H9 (cell line): ENCODE measurements around the gene UST. TPM values are rescaled to one million over a fixed set of nuclear protein-coding genes. Genes with fewer than 3 reads are reported as not detected.

Experiments used
- DNase-seq: peaks from one replicate; pipeline ENCODE4 v3.0.0-alpha.2; 2017
- H2AFZ ChIP-seq: one replicate; pipeline ENCODE4 v1.6.1; 2013; ENCODE audit warnings: mild to moderate bottlenecking, low read length, control low read depth, moderate library complexity
- H2AK5ac ChIP-seq: 2 replicates; pipeline ENCODE4 v1.6.1; 2013; ENCODE audit warnings: low read length, control low read depth, mixed read lengths; ENCODE audit not compliant: insufficient read length
- H2BK120ac ChIP-seq: one replicate; pipeline ENCODE4 v1.6.1; 2013; ENCODE audit warnings: low read depth, mild to moderate bottlenecking, low read length, control low read depth, inconsistent platforms; ENCODE audit not compliant: poor library complexity, severe bottlenecking
- H2BK12ac ChIP-seq: 2 replicates; pipeline ENCODE4 v1.6.1; 2013; ENCODE audit warnings: low read length, control low read depth, mixed read lengths, low read depth; ENCODE audit not compliant: insufficient read length
- H2BK15ac ChIP-seq: 2 replicates; pipeline ENCODE4 v1.6.1; 2013; ENCODE audit warnings: low read depth, low read length, control low read depth
- H2BK20ac ChIP-seq: one replicate; pipeline ENCODE4 v1.6.1; 2013; ENCODE audit warnings: low read depth, mild to moderate bottlenecking, low read length, control low read depth, inconsistent platforms; ENCODE audit not compliant: poor library complexity, severe bottlenecking
- H2BK5ac ChIP-seq: 2 replicates; pipeline ENCODE4 v1.6.1; 2013; ENCODE audit warnings: low read length, control low read depth, mixed read lengths; ENCODE audit not compliant: insufficient read length
- H3K14ac ChIP-seq: 2 replicates; pipeline ENCODE4 v1.6.1; 2013; ENCODE audit warnings: low read length, control low read depth; ENCODE audit not compliant: insufficient read depth
- H3K18ac ChIP-seq: 2 replicates; pipeline ENCODE4 v1.6.1; 2013; ENCODE audit warnings: low read depth, mild to moderate bottlenecking, mixed read lengths, low read length, control low read depth; ENCODE audit not compliant: insufficient read length
- H3K23ac ChIP-seq: 2 replicates; pipeline ENCODE4 v1.6.1; 2013; ENCODE audit warnings: low read length, control low read depth, mixed read lengths, low read depth; ENCODE audit not compliant: insufficient read length
- H3K23me2 ChIP-seq: 2 replicates; pipeline ENCODE4 v1.6.1; 2013; ENCODE audit warnings: low read depth, mild to moderate bottlenecking, mixed read lengths, low read length, control low read depth; ENCODE audit not compliant: insufficient read length, poor library complexity, severe bottlenecking
- H3K27ac ChIP-seq: 2 replicates; pipeline ENCODE4 v1.5.1; 2013; ENCODE audit warnings: low read length, control low read depth, mixed read lengths, low read depth; ENCODE audit not compliant: insufficient read length
- H3K27me3 ChIP-seq: 2 replicates; pipeline ENCODE4 v1.6.1; 2013; ENCODE audit warnings: low read length, control low read depth, inconsistent platforms; ENCODE audit not compliant: insufficient read depth
- H3K4ac ChIP-seq: 2 replicates; pipeline ENCODE4 v1.6.1; 2013; ENCODE audit warnings: low read depth, mild to moderate bottlenecking, control low read depth, inconsistent platforms, low read length, moderate library complexity
- H3K4me1 ChIP-seq: 2 replicates; pipeline ENCODE4 v1.6.1; 2013; ENCODE audit warnings: low read length, control low read depth, inconsistent platforms; ENCODE audit not compliant: insufficient read depth
- H3K4me2 ChIP-seq: 2 replicates; pipeline ENCODE4 v1.6.1; 2013; ENCODE audit warnings: low read length, control low read depth, mixed read lengths; ENCODE audit not compliant: insufficient read length, insufficient read depth
- H3K56ac ChIP-seq: 2 replicates; pipeline ENCODE4 v1.6.1; 2013; ENCODE audit warnings: low read depth, mild to moderate bottlenecking, mixed read lengths, low read length, control low read depth; ENCODE audit not compliant: insufficient read length
- H3K79me1 ChIP-seq: 2 replicates; pipeline ENCODE4 v1.6.1; 2013; ENCODE audit warnings: low read depth, mild to moderate bottlenecking, moderate library complexity, low read length, control low read depth, inconsistent platforms; ENCODE audit not compliant: insufficient read depth, poor library complexity, severe bottlenecking
- H3K79me2 ChIP-seq: 2 replicates; pipeline ENCODE4 v1.6.1; 2013; ENCODE audit warnings: low read length, control low read depth, inconsistent platforms; ENCODE audit not compliant: insufficient read depth
- H3K9ac ChIP-seq: 2 replicates; pipeline ENCODE4 v1.6.1; 2013; ENCODE audit warnings: low read length, control low read depth, mixed read lengths; ENCODE audit not compliant: insufficient read length; ENCODE audit errors: extremely low read depth
- H3K9me3 ChIP-seq: one replicate; pipeline ENCODE4 v1.6.1; 2013; ENCODE audit warnings: low read depth, low read length, inconsistent platforms; ENCODE audit not compliant: control insufficient read depth
- H3T11ph ChIP-seq: one replicate; pipeline ENCODE4 v1.6.1; 2013; ENCODE audit warnings: mild to moderate bottlenecking, low read length, control low read depth, inconsistent platforms
- H4K20me1 ChIP-seq: one replicate; pipeline ENCODE4 v1.6.1; 2013; ENCODE audit not compliant: control insufficient read depth, insufficient read length, insufficient read depth
- H4K5ac ChIP-seq: 2 replicates; pipeline ENCODE4 v1.6.1; 2013; ENCODE audit warnings: low read depth, mild to moderate bottlenecking, mixed read lengths, low read length, control low read depth; ENCODE audit not compliant: insufficient read length
- H4K8ac ChIP-seq: replicated peaks from 2 replicates; pipeline ENCODE4 v1.6.1; 2013; ENCODE audit warnings: low read length, control low read depth, mixed read lengths, low read depth; ENCODE audit not compliant: insufficient read length
- H4K91ac ChIP-seq: 2 replicates; pipeline ENCODE4 v1.6.1; 2013; ENCODE audit warnings: low read depth, mild to moderate bottlenecking, moderate library complexity, mixed read lengths, low read length, control low read depth; ENCODE audit not compliant: insufficient read length
- H3K27ac Mint-ChIP-seq, 3 experiments: 2 replicates in 2 of 3; 3 replicates in 1 of 3; pipeline ENCODE4 v1.8.0; 2020 to 2021; ENCODE audit warnings: mixed read lengths in 3 of 3, mild to moderate bottlenecking in 1 of 3, moderate library complexity in 1 of 3
- H3K27me3 Mint-ChIP-seq: 2 replicates; pipeline ENCODE4 v1.8.0; 2021; ENCODE audit warnings: low read depth, mild to moderate bottlenecking, moderate library complexity, mixed read lengths
- H3K36me3 Mint-ChIP-seq, 3 experiments: 2 replicates in 2 of 3; 3 replicates in 1 of 3; pipeline ENCODE4 v1.8.0; 2020 to 2021; ENCODE audit warnings: low read depth in 3 of 3, mixed read lengths in 3 of 3; ENCODE audit not compliant: insufficient read depth in 1 of 3
- H3K4me1 Mint-ChIP-seq, 2 experiments: 2 replicates each; pipeline ENCODE4 v1.8.0; 2020; ENCODE audit warnings: mixed read lengths in 2 of 2
- H3K4me3 Mint-ChIP-seq, 2 experiments: 2 replicates in 1 of 2; 3 replicates in 1 of 2; pipeline ENCODE4 v1.8.0; 2020 to 2021; ENCODE audit warnings: mild to moderate bottlenecking in 2 of 2, mixed read lengths in 2 of 2, moderate library complexity in 1 of 2
- H3K9me3 Mint-ChIP-seq, 2 experiments: 2 replicates in 1 of 2; 3 replicates in 1 of 2; pipeline ENCODE4 v1.8.0; 2020; ENCODE audit warnings: mild to moderate bottlenecking in 2 of 2, mixed read lengths in 2 of 2, moderate library complexity in 1 of 2
- WGBS: extraction: QIAGEN DNeasy Blood & Tissue Kit; methylation state at CpG from one replicate; pipeline ENCODE4 v1.1.7; 2013; ENCODE audit warnings: missing lambda C conversion rate, low lambda C conversion rate, mixed read lengths; ENCODE audit not compliant: insufficient read length; ENCODE audit errors: extremely low coverage; 5-methylcytosine and 5-hydroxymethylcytosine counted together
- total RNA-seq: library from RNA; stranded (reverse); gene quantifications from 2 replicates; pipeline ENCODE4 v1.2.1, GENCODE V29; 2021
- TF ChIP-seq, protein P1 (sequence below): fragments of 200-600 bp; sonication (generic); conservative IDR thresholded peaks from 3 replicates; pipeline ENCODE4 v1.8.0; 2021; ENCODE audit warnings: antibody characterized with exemption, mild to moderate bottlenecking

Gene UST
- total RNA-seq, 1 experiment from 2014 or later = 14.4 TPM

- H3K27ac ChIP-seq = no peak overlapping the region
Observed at GRCh38 chr6:148952147-148953035, 205.6 kb downstream of the UST start.

More at GRCh38 chr6:148952147-148953035, 205.6 kb downstream of the UST start:
- H2BK15ac ChIP-seq = no peak overlapping the region
- H3K23me2 ChIP-seq = no peaks in the 10 kb centered on the region
- TF ChIP-seq, protein P1, sequence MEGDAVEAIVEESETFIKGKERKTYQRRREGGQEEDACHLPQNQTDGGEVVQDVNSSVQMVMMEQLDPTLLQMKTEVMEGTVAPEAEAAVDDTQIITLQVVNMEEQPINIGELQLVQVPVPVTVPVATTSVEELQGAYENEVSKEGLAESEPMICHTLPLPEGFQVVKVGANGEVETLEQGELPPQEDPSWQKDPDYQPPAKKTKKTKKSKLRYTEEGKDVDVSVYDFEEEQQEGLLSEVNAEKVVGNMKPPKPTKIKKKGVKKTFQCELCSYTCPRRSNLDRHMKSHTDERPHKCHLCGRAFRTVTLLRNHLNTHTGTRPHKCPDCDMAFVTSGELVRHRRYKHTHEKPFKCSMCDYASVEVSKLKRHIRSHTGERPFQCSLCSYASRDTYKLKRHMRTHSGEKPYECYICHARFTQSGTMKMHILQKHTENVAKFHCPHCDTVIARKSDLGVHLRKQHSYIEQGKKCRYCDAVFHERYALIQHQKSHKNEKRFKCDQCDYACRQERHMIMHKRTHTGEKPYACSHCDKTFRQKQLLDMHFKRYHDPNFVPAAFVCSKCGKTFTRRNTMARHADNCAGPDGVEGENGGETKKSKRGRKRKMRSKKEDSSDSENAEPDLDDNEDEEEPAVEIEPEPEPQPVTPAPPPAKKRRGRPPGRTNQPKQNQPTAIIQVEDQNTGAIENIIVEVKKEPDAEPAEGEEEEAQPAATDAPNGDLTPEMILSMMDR = no peak
- no peak overlapping the region for H3K23ac ChIP-seq
- no peak overlapping the region for H4K8ac ChIP-seq
- DNase-seq = no peak
- no peaks in the 10 kb centered on the region for H3K27me3 Mint-ChIP-seq
- H4K5ac ChIP-seq = no peak overlapping the region
- no peak overlapping the region for H2AFZ ChIP-seq
- no peak overlapping the region for H2BK120ac ChIP-seq
- peaks cover 10% of the 10 kb centered on the region; the same call in 1 of the 2 replicates for H3K4me1 ChIP-seq
- H4K91ac ChIP-seq = no peak overlapping the region
- WGBS = no CpG with 5 or more reads among the region's 10 CpGs
- no peak overlapping the region for H2BK20ac ChIP-seq
- H3K79me2 ChIP-seq = no peaks in the 10 kb centered on the region; the same call in 1 of the 2 replicates
- H3K9me3 ChIP-seq = no peaks in the 10 kb centered on the region
- no peak overlapping the region for H3K18ac ChIP-seq
- H3K79me1 ChIP-seq = peaks cover 3% of the 10 kb centered on the region
- no peak overlapping the region for H2BK5ac ChIP-seq
- no peak overlapping the region for H3T11ph ChIP-seq
- no peak overlapping the region for H2BK12ac ChIP-seq
- H3K56ac ChIP-seq = no peak overlapping the region
- H2AK5ac ChIP-seq = no peak overlapping the region
- peaks cover 9 to 10% of the 10 kb centered on the region in 2 experiments for H3K9me3 Mint-ChIP-seq
- H3K4me2 ChIP-seq = no peak overlapping the region
- no peaks in the 10 kb centered on the region for H4K20me1 ChIP-seq
- peaks cover 20 to 22% of the 10 kb centered on the region in 2 experiments for H3K4me1 Mint-ChIP-seq
- no peak overlapping the region for H3K9ac ChIP-seq
- H3K36me3 Mint-ChIP-seq = peaks cover 20 to 23% (median 22%) of the 10 kb centered on the region in 3 experiments
- H3K4ac ChIP-seq = no peak overlapping the region
- H3K4me3 Mint-ChIP-seq = no peak overlapping the region
- no peak overlapping the region for H3K14ac ChIP-seq
- no peak overlapping the region for H3K27ac Mint-ChIP-seq
- H3K27me3 ChIP-seq = no peaks in the 10 kb centered on the region
